ENCODE results near the gene TTC1. TPM values are rescaled to one million over a fixed set of nuclear protein-coding genes. Genes with fewer than 3 reads are reported as not detected.

TTC1 gene
- total RNA-seq, 3 donors from 2014 or later (not counting 1 experiment from before 2014, with no cell fraction given), result 28.1 to 34.9 (median 33.6) TPM

Other genes with a start within 250 kb of the TTC1 start
- gene ADRA1B, start 92.7 kb upstream of the TTC1 start, total RNA-seq, result not detected
- 10 to 100 TPM; 24.9 to 37.6 (median 30.2) TPM for gene PWWP2A, start 110.3 kb downstream of the TTC1 start, total RNA-seq
- not detected for gene FABP6, start 220.4 kb downstream of the TTC1 start, total RNA-seq

Measured in natural killer cell (primary cell).